Cardiac muscle cell (in vitro differentiated cells and primary cell): Measurements from ENCODE around the gene ABL1. TPM values are rescaled to one million over a fixed set of nuclear protein-coding genes. Genes with fewer than 3 reads are reported as not detected.
"Not testable (repeated sequence)": the region's sequence is repeated elsewhere in the genome, so short reads cannot be mapped to it uniquely, and the experiment has no call there.

Source experiments
- DNase-seq, 2 donors: peaks; one replicate each; pipeline versions ENCODE4 v3.0.0 to v3.0.0-alpha.2; 2010 to 2017; ENCODE audit warnings: low read depth in 1 of 2, low spot score in 1 of 2
- H3K27ac ChIP-seq: fragments of 200-600 bp; sonication (generic); 2 replicates; pipeline ENCODE4 v1.5.1; 2016
- H3K27me3 ChIP-seq: fragments of 200-600 bp; sonication (generic); 2 replicates; pipeline ENCODE4 v1.6.0; 2016; ENCODE audit warnings: control low read depth
- H3K36me3 ChIP-seq: fragments of 200-600 bp; sonication (generic); 2 replicates; pipeline ENCODE4 v1.5.1; 2016; ENCODE audit warnings: control low read depth
- H3K4me1 ChIP-seq: fragments of 200-600 bp; sonication (generic); 2 replicates; pipeline ENCODE4 v1.8.1; 2017; ENCODE audit warnings: low read depth, mild to moderate bottlenecking, mixed run types
- H3K4me3 ChIP-seq: fragments of 200-600 bp; sonication (generic); 2 replicates; pipeline ENCODE4 v1.5.1; 2016; ENCODE audit warnings: mild to moderate bottlenecking
- H3K9me3 ChIP-seq: fragments of 200-600 bp; sonication (generic); 2 replicates; pipeline ENCODE4 v1.5.1; 2017; ENCODE audit warnings: low read depth, mild to moderate bottlenecking, control low read depth
- polyA plus RNA-seq: library from polyadenylated mRNA; unstranded; fragments of >200 nt; fragmentation: Nextera tagmentation; extraction: Ambion mirVana; gene quantifications from 2 replicates; pipeline ENCODE4 v1.2.1, GENCODE V29; 2016
- total RNA-seq: library from RNA; depleted of rRNA; stranded (reverse); fragments of >200 nt; gene quantifications from 2 replicates; pipeline ENCODE4 v1.2.3, GENCODE V29; 2016
- TF ChIP-seq, protein P1 (sequence below): IDR thresholded peaks from 2 replicates; pipeline ENCODE4 v1.5.1; 2012; ENCODE audit warnings: low read depth, mild to moderate bottlenecking, low read length

The ABL1 gene
- total and polyA plus RNA-seq, 2 experiments from 2014 or later: 41.8 to 97.1 TPM

DNA sequence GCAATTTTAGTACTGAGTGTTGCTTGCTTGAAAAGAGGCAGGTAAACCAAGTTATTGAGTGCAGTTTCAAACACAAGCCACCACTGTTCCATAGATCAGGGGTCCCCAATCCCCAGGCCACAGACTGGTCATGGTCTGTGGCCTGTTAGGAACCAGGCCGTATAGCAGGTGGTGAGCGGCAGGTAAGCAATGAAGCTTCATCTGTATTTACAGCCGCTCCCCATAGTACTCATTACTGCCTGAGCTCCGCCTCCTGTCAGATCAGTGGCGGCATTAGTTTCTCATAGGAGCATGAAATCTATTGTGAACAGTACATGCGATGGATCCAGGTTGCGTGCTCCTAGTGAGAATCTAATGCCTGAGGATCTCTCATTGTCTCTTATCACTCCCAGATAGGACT, 41.5 kb upstream of the ABL1 start:
- Histone ChIP-seq H3K9me3 (no peaks in the 10 kb centered on the region), H3K36me3 (no peaks in the 10 kb centered on the region), H3K4me3 (no peak overlapping the region), H3K27me3 (no peaks in the 10 kb centered on the region), H3K4me1 (no peaks in the 10 kb centered on the region), H3K27ac (no peak overlapping the region)
- TF ChIP-seq, protein P1, sequence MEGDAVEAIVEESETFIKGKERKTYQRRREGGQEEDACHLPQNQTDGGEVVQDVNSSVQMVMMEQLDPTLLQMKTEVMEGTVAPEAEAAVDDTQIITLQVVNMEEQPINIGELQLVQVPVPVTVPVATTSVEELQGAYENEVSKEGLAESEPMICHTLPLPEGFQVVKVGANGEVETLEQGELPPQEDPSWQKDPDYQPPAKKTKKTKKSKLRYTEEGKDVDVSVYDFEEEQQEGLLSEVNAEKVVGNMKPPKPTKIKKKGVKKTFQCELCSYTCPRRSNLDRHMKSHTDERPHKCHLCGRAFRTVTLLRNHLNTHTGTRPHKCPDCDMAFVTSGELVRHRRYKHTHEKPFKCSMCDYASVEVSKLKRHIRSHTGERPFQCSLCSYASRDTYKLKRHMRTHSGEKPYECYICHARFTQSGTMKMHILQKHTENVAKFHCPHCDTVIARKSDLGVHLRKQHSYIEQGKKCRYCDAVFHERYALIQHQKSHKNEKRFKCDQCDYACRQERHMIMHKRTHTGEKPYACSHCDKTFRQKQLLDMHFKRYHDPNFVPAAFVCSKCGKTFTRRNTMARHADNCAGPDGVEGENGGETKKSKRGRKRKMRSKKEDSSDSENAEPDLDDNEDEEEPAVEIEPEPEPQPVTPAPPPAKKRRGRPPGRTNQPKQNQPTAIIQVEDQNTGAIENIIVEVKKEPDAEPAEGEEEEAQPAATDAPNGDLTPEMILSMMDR: no peak
- no peak for DNase-seq

GRCh38 chr9:130794021-130794420, 41.0 kb upstream of the ABL1 start:
- H3K27ac ChIP-seq, H3K36me3 ChIP-seq, H3K4me3 ChIP-seq, DNase-seq, H3K9me3 ChIP-seq, H3K4me1 ChIP-seq, H3K27me3 ChIP-seq: not testable (repeated sequence)

GRCh38 chr9:130794423-130794822, 40.6 kb upstream of the ABL1 start:
- H3K9me3 ChIP-seq, H3K36me3 ChIP-seq, H3K4me3 ChIP-seq, H3K27me3 ChIP-seq, H3K27ac ChIP-seq, H3K4me1 ChIP-seq: not testable (repeated sequence)
- DNase-seq: peak in 1 of 2 donors; percentile 67

DNA sequence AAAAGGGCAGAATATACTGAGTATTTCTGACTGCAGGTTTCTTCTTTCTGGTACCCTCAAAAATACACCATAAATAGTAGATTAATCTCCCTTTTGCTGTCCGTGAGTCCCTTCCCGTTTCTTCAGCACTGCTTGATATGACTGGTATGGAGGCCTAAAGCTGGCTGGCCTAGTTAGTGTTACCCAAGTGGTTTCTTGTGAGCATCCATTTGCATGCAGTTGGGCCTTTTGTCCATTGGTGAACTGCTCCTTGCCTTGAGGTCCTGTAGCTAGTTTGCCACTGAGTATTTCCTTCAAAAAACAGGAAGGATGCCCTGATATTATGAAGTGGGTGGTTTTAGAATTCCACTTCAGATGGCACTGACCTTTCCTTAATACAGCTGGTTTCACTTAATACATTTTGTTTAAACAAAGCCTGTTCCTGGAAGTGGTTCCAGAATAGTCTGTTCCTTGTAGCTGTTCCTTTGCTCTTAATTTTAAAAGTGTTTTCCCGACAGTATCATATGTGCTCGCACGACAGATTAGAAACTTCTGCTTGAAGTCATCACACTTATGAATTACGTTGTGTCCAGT, 40.0 kb upstream of the ABL1 start:
- no peak overlapping the region for H3K27ac ChIP-seq
- no peak for DNase-seq
- H3K4me3 ChIP-seq: no peak overlapping the region
- no peaks in the 10 kb centered on the region for H3K9me3 ChIP-seq
- no peaks in the 10 kb centered on the region for H3K4me1 ChIP-seq
- H3K27me3 ChIP-seq: no peaks in the 10 kb centered on the region
- no peaks in the 10 kb centered on the region for H3K36me3 ChIP-seq
- TF ChIP-seq, protein P1: no peak

DNA sequence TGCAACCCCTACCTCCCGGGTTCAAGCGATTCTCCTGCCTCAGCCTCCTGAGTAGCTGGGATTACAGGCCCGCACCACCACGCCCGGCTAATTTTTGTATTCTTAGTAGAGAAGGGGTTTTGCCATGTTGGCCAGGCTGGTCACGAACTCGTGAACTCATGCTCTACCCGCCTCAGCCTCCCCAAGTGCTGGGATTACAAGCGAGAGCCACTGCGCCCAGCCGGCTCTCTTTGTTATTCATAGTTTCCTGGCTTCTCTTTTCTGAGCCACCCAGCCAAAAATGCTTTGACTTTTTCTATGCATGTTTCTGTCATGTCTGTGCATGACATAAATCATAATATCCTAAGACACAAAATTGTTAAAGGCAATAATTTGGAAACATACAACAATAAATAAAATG, 31.9 kb upstream of the ABL1 start:
- H3K9me3 ChIP-seq, DNase-seq, H3K27ac ChIP-seq, H3K36me3 ChIP-seq, H3K4me1 ChIP-seq, H3K27me3 ChIP-seq, H3K4me3 ChIP-seq: not testable (repeated sequence)

GRCh38 chr9:130805510-130806326, 29.3 kb upstream of the ABL1 start:
- Histone ChIP-seq H3K27me3 (no peaks in the 10 kb centered on the region), H3K27ac (peak overlapping the region; percentile 37), H3K36me3 (no peaks in the 10 kb centered on the region), H3K9me3 (no peaks in the 10 kb centered on the region), H3K4me1 (no peaks in the 10 kb centered on the region), H3K4me3 (no peak overlapping the region)
- DNase-seq: peak; percentile 12 to 30
- TF ChIP-seq, protein P1: no peak

- TF ChIP-seq, protein P1: no peak
- Histone ChIP-seq H3K27me3 (no peaks in the 10 kb centered on the region), H3K4me3 (no peak overlapping the region), H3K4me1 (no peaks in the 10 kb centered on the region), H3K36me3 (no peaks in the 10 kb centered on the region), H3K9me3 (no peaks in the 10 kb centered on the region), H3K27ac (peak overlapping the region; percentile 37)
- no peak for DNase-seq
These were observed 28.7 kb upstream of the ABL1 start for GRCh38 chr9:130806327-130806716.
